ENCODE results near the gene HDAC5.
"Not testable (repeated sequence)": the region's sequence is repeated elsewhere in the genome, so short reads cannot be mapped to it uniquely, and the experiment has no call there.

HDAC5 gene

GRCh38 chr17:44110011-44110686 is 13.3 kb downstream of the HDAC5 start:
- DNase-seq = no peak

- no peak for DNase-seq
Observed at GRCh38 chr17:44109312-44109630, 14.2 kb downstream of the HDAC5 start.

- no peak for DNase-seq
Observed at GRCh38 chr17:44108440-44109311, 14.8 kb downstream of the HDAC5 start.

GRCh38 chr17:44106801-44107200 is 16.6 kb downstream of the HDAC5 start:
- no peak for DNase-seq

GRCh38 chr17:44105941-44106340 is 17.5 kb downstream of the HDAC5 start:
- DNase-seq = no peak

- DNase-seq = no peak
Observed at GRCh38 chr17:44105483-44105882, 18.0 kb downstream of the HDAC5 start.

- DNase-seq = no peak
Observed at GRCh38 chr17:44102849-44103622, 20.4 kb downstream of the HDAC5 start.

GRCh38 chr17:44101858-44102257 is 21.6 kb downstream of the HDAC5 start:
- DNase-seq = not testable (repeated sequence)

GRCh38 chr17:44097110-44097958 is 26.1 kb downstream of the HDAC5 start:
- DNase-seq = no peak

GRCh38 chr17:44095647-44096496 is 27.6 kb downstream of the HDAC5 start:
- no peak for DNase-seq

GRCh38 chr17:44095388-44095646 is 28.1 kb downstream of the HDAC5 start:
- DNase-seq = no peak

- no peak for DNase-seq
Observed at GRCh38 chr17:44094701-44095387, 28.6 kb downstream of the HDAC5 start.

GRCh38 chr17:44093231-44093900 is 30.1 kb downstream of the HDAC5 start:
- DNase-seq = no peak

GRCh38 chr17:44092051-44092450 is 31.4 kb downstream of the HDAC5 start:
- no peak for DNase-seq

GRCh38 chr17:44091200-44091997 is 32.0 kb downstream of the HDAC5 start:
- DNase-seq = no peak

GRCh38 chr17:44088254-44088653 is 35.2 kb downstream of the HDAC5 start:
- DNase-seq = no peak

- DNase-seq = no peak
Observed at GRCh38 chr17:44087319-44087718, 36.1 kb downstream of the HDAC5 start.

GRCh38 chr17:44086364-44087311 is 36.8 kb downstream of the HDAC5 start:
- DNase-seq = peak; percentile 69

- no peak for DNase-seq
Observed at GRCh38 chr17:44085908-44086307, 37.5 kb downstream of the HDAC5 start.

All from activated CD4-positive, alpha-beta T cell treated with anti-CD3 and anti-CD28 coated beads, Interleukin-2, amount 50 U/mL, for 16 hours (primary cell).